ENCODE results near the gene AUTS2. TPM values are rescaled to one million over a fixed set of nuclear protein-coding genes. Genes with fewer than 3 reads are reported as not detected.

The AUTS2 gene
- total RNA-seq, 6 experiments from 2014 or later, result 10.4 to 32.0 (median 19.3) TPM

GRCh38 chr7:70082099-70082611 lies 483.9 kb downstream of the AUTS2 start:
- DNase-seq (no peak), ATAC-seq (no peak)
- WGBS (ENCODE audit: insufficient coverage, low coverage, low lambda C conversion rate, missing lambda C conversion rate), result 71% methylated on average over 5 of the region's 5 CpGs
- Histone ChIP-seq H3K4me3 (no peak overlapping the region), H3K27me3 (no peaks in the 10 kb centered on the region), H3K4me1 (no peaks in the 10 kb centered on the region), H3K36me3 (no peaks in the 10 kb centered on the region), H3K9me3 (no peaks in the 10 kb centered on the region), H3K27ac (no peak overlapping the region)
- TF ChIP-seq POLR2A (IDR thresholded peaks at IDR 0.05), result no peak
- TF ChIP-seq, protein P1, sequence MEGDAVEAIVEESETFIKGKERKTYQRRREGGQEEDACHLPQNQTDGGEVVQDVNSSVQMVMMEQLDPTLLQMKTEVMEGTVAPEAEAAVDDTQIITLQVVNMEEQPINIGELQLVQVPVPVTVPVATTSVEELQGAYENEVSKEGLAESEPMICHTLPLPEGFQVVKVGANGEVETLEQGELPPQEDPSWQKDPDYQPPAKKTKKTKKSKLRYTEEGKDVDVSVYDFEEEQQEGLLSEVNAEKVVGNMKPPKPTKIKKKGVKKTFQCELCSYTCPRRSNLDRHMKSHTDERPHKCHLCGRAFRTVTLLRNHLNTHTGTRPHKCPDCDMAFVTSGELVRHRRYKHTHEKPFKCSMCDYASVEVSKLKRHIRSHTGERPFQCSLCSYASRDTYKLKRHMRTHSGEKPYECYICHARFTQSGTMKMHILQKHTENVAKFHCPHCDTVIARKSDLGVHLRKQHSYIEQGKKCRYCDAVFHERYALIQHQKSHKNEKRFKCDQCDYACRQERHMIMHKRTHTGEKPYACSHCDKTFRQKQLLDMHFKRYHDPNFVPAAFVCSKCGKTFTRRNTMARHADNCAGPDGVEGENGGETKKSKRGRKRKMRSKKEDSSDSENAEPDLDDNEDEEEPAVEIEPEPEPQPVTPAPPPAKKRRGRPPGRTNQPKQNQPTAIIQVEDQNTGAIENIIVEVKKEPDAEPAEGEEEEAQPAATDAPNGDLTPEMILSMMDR (IDR thresholded peaks at IDR 0.05), result no peak
- intact Hi-C loops (cut with DNase I), result no loop called here

DNA sequence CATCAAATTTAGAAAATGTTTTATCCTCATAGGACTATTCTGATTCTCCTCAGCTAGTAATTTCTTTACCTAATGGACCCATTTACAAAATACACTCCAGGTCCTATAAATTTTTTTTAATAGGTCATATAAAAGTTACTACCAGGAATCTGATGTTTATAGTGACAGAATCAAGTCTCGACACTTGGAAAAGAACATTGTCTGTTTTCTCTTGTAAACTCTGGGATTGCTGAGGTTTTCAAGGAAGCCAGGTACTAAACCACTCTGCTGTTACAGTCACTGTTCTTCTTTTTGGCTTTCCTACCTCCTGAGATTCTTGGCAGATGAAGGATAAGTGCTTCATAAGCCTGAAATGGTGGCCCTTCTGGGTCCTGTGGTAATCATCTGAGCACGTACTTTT lies 493.1 kb downstream of the AUTS2 start:
- H3K36me3 ChIP-seq, result no peaks in the 10 kb centered on the region
- TF ChIP-seq, protein P1 (IDR thresholded peaks at IDR 0.05), result no peak
- TF ChIP-seq POLR2A (IDR thresholded peaks at IDR 0.05), result no peak
- H3K9me3 ChIP-seq, result no peaks in the 10 kb centered on the region
- no peaks in the 10 kb centered on the region for H3K4me1 ChIP-seq
- DNase-seq (no peak), ATAC-seq (no peak)
- H3K27ac ChIP-seq, result no peak overlapping the region
- H3K4me3 ChIP-seq, result no peak overlapping the region
- intact Hi-C loops (cut with DNase I), result no loop called here
- 91% methylated on average over 2 of the region's 2 CpGs for WGBS (ENCODE audit: insufficient coverage, low coverage, low lambda C conversion rate, missing lambda C conversion rate)
- H3K27me3 ChIP-seq, result no peaks in the 10 kb centered on the region

DNA sequence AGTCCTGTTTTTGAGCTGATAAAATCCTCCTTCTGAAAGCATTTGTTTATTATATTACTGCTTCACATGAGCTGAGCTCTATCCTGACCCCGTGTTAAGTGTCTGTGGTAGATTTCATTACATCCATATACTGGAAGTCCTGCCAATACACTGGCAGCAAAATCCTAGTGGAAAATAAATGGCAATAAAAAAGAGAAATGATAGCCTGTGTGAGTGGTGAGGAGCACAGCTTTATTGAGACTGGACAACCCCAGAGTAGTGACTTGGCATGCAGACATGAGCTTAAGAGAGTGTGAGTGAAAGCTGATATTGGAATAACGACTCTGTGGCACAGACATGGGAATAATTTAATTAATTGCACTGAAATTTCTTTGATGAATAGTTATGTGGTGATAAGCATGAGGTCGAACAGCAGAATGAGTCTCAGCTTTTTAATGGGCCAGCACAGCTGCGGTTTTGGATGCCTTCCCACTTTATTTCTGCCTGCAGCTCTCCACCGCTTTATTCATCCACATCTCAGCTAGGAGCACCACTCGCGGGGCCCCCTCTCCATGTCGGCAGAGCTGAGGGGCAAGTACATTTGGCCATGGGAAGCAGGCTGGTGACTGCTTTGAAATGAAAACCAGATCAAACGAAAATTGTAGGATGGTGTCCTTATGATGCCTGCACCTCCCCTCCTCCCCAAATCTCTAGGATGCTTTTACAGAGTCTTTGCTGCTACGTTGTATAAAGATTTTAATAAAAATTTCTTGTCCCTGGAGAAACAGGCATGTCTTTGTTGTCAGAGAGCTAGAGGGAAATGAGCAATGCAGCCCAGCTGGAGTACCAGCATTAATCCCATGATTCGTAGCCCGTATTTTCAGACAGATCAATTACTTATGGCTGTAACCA lies 494.3 kb downstream of the AUTS2 start:
- ATAC-seq, result peak in 1 of 4 donors; percentile 30
- no peak for DNase-seq
- 66% methylated on average over 9 of the region's 12 CpGs for WGBS (ENCODE audit: insufficient coverage, low coverage, low lambda C conversion rate, missing lambda C conversion rate)
- no peaks in the 10 kb centered on the region for H3K36me3 ChIP-seq
- no peaks in the 10 kb centered on the region for H3K4me1 ChIP-seq
- TF ChIP-seq POLR2A (IDR thresholded peaks at IDR 0.05), result no peak
- TF ChIP-seq, protein P1 (IDR thresholded peaks at IDR 0.05), result no peak
- H3K9me3 ChIP-seq, result no peaks in the 10 kb centered on the region
- no peak overlapping the region for H3K27ac ChIP-seq
- intact Hi-C loops (cut with DNase I), result no loop called here
- H3K27me3 ChIP-seq, result no peaks in the 10 kb centered on the region
- no peak overlapping the region for H3K4me3 ChIP-seq

GRCh38 chr7:70093205-70093904 lies 495.1 kb downstream of the AUTS2 start:
- no peak for TF ChIP-seq POLR2A (IDR thresholded peaks at IDR 0.05)
- TF ChIP-seq, protein P1 (IDR thresholded peaks at IDR 0.05), result no peak
- no peak overlapping the region for H3K27ac ChIP-seq
- no peak overlapping the region for H3K4me3 ChIP-seq
- 75% methylated on average over 4 of the region's 4 CpGs for WGBS (ENCODE audit: insufficient coverage, low coverage, low lambda C conversion rate, missing lambda C conversion rate)
- H3K4me1 ChIP-seq, result no peaks in the 10 kb centered on the region
- DNase-seq (no peak), ATAC-seq (peak in 1 of 4 donors; percentile 55)
- intact Hi-C loops (cut with DNase I), result no loop called here
- H3K27me3 ChIP-seq, result no peaks in the 10 kb centered on the region
- H3K9me3 ChIP-seq, result no peaks in the 10 kb centered on the region
- H3K36me3 ChIP-seq, result no peaks in the 10 kb centered on the region
